Measurements from ENCODE around the gene STXBP5.

Gene STXBP5

DNA sequence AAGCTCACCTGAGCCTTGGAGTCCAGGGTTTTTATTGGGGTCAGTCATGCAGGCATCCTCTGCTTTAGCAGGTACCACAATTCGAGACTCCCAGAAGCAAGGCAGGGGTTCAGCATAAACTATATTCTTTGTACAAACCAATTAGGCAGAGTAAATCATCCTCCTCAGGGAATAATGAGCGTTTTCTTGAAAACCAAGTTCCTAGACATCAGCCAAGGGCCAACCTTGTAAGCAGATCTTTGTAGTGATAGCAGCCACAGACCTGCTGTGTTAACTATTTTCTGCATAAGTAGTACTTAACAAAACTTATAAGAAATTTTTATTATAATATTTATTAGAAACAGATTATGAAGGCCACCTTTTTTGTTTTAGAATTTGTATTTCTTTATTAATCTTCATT lies 74.7 kb downstream of the STXBP5 start:
- no peaks in the 10 kb centered on the region for H3K9me3 ChIP-seq (replicated peaks; ENCODE audit: insufficient read depth, low read length)
- H3K36me3 ChIP-seq (replicated peaks; ENCODE audit: insufficient read depth, low read length), result no peaks in the 10 kb centered on the region
- H4K20me1 ChIP-seq (ENCODE audit: insufficient read depth, low read length), result no peaks in the 10 kb centered on the region
- H3F3A ChIP-seq (ENCODE audit: insufficient read depth, low read length), result no peaks in the 10 kb centered on the region
- no peak overlapping the region for H3K4me2 ChIP-seq (ENCODE audit: low read depth, low read length)
- no peak overlapping the region for H3K27ac ChIP-seq (ENCODE audit: low read length)
- H3K27me3 ChIP-seq (replicated peaks; ENCODE audit: insufficient read depth, low read length), result no peaks in the 10 kb centered on the region
- H3K4me1 ChIP-seq (ENCODE audit: low read length), result no peaks in the 10 kb centered on the region
- TF ChIP-seq EZH2 (optimal IDR thresholded peaks at IDR 0.05; ENCODE audit: low read depth, low read length) (no peak), EZH2phosphoT487 (IDR thresholded peaks at IDR 0.05; ENCODE audit: low read length) (no peak)
- TF ChIP-seq, protein P1, sequence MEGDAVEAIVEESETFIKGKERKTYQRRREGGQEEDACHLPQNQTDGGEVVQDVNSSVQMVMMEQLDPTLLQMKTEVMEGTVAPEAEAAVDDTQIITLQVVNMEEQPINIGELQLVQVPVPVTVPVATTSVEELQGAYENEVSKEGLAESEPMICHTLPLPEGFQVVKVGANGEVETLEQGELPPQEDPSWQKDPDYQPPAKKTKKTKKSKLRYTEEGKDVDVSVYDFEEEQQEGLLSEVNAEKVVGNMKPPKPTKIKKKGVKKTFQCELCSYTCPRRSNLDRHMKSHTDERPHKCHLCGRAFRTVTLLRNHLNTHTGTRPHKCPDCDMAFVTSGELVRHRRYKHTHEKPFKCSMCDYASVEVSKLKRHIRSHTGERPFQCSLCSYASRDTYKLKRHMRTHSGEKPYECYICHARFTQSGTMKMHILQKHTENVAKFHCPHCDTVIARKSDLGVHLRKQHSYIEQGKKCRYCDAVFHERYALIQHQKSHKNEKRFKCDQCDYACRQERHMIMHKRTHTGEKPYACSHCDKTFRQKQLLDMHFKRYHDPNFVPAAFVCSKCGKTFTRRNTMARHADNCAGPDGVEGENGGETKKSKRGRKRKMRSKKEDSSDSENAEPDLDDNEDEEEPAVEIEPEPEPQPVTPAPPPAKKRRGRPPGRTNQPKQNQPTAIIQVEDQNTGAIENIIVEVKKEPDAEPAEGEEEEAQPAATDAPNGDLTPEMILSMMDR (IDR thresholded peaks at IDR 0.05; ENCODE audit: low read length), result no peak
- no peak overlapping the region for H3K9ac ChIP-seq (ENCODE audit: low read length)
- no peak for DNase-seq
- no peaks in the 10 kb centered on the region for H3K79me2 ChIP-seq (ENCODE audit: low read length)
- no peak overlapping the region for H3K4me3 ChIP-seq (ENCODE audit: low read length)
- H2AFZ ChIP-seq (ENCODE audit: low read length), result no peak overlapping the region
- H3K9me2 ChIP-seq (replicated peaks; ENCODE audit: insufficient read depth, low read length), result no peaks in the 10 kb centered on the region

DNA sequence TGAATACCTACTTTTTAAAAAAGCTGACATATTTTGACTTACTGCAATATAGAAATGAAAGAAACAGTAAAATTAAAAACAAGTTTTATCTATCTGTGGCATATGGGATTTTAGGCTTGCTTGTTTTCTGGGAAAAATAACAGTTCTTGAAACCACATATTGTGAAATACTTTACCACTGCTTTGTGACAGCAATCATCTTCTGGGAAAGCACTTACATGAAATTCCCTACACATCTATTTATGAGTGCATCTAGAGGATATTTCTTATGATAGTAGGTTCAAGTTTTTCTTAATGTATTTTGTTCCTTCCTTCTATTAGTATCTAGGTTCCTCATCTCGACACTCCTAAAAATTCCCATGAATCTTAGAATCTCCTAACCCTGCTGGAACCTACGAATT lies 75.2 kb downstream of the STXBP5 start:
- Histone ChIP-seq H3F3A (ENCODE audit: insufficient read depth, low read length) (no peaks in the 10 kb centered on the region), H3K4me2 (ENCODE audit: low read depth, low read length) (no peak overlapping the region), H3K27ac (ENCODE audit: low read length) (no peak overlapping the region), H3K9me2 (replicated peaks; ENCODE audit: insufficient read depth, low read length) (no peaks in the 10 kb centered on the region), H3K79me2 (ENCODE audit: low read length) (no peaks in the 10 kb centered on the region), H3K9me3 (replicated peaks; ENCODE audit: insufficient read depth, low read length) (no peaks in the 10 kb centered on the region), H3K9ac (ENCODE audit: low read length) (no peak overlapping the region), H3K36me3 (replicated peaks; ENCODE audit: insufficient read depth, low read length) (no peaks in the 10 kb centered on the region), H3K4me3 (ENCODE audit: low read length) (no peak overlapping the region), H4K20me1 (ENCODE audit: insufficient read depth, low read length) (no peaks in the 10 kb centered on the region), H3K4me1 (ENCODE audit: low read length) (no peaks in the 10 kb centered on the region), H3K27me3 (replicated peaks; ENCODE audit: insufficient read depth, low read length) (no peaks in the 10 kb centered on the region), H2AFZ (ENCODE audit: low read length) (no peak overlapping the region)
- no peak for DNase-seq
- no peak for TF ChIP-seq EZH2phosphoT487 (IDR thresholded peaks at IDR 0.05; ENCODE audit: low read length)
- TF ChIP-seq, protein P1 (IDR thresholded peaks at IDR 0.05; ENCODE audit: low read length), result no peak
- TF ChIP-seq EZH2 (optimal IDR thresholded peaks at IDR 0.05; ENCODE audit: low read depth, low read length), result no peak

DNA sequence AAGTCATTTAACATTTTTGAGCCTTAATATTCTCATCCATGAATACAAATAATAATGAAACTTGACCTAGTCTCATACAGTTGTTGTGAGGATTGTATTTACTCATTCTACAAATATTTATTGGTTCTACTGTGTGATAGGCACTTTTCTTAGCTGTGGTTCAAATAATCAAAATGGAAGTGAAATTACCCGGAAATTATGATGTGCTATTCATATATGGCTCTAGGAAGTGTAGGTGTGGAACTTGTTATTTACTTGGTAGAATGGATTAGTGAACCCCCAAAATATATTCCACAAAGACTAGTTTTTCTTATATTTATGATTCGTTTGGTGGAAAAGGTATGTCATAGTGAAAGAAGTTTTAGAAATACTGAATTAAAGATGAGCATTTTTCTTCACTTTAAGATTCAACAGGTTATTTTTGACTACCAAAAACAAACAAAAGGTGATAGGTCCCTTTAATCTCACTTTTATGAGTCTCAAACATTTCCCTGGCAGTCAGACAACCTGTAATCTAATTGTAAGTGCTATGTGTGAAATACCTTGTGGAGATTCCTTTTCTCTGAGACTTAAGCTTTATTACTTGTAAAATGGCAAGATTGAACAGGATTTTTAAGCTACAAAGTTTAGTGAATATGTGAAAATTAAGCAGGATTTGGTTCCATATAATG lies 77.8 kb downstream of the STXBP5 start:
- Histone ChIP-seq H3K36me3 (replicated peaks; ENCODE audit: insufficient read depth, low read length) (no peaks in the 10 kb centered on the region), H3K27ac (ENCODE audit: low read length) (no peak overlapping the region), H3K9ac (ENCODE audit: low read length) (no peak overlapping the region), H4K20me1 (ENCODE audit: insufficient read depth, low read length) (no peaks in the 10 kb centered on the region), H3K9me2 (replicated peaks; ENCODE audit: insufficient read depth, low read length) (no peaks in the 10 kb centered on the region), H3K4me1 (ENCODE audit: low read length) (no peaks in the 10 kb centered on the region), H3F3A (ENCODE audit: insufficient read depth, low read length) (no peaks in the 10 kb centered on the region), H2AFZ (ENCODE audit: low read length) (no peak overlapping the region), H3K4me2 (ENCODE audit: low read depth, low read length) (no peak overlapping the region), H3K79me2 (ENCODE audit: low read length) (no peaks in the 10 kb centered on the region), H3K9me3 (replicated peaks; ENCODE audit: insufficient read depth, low read length) (no peaks in the 10 kb centered on the region), H3K4me3 (ENCODE audit: low read length) (no peak overlapping the region), H3K27me3 (replicated peaks; ENCODE audit: insufficient read depth, low read length) (no peaks in the 10 kb centered on the region)
- no peak for DNase-seq
- no peak for TF ChIP-seq EZH2phosphoT487 (IDR thresholded peaks at IDR 0.05; ENCODE audit: low read length)
- TF ChIP-seq EZH2 (optimal IDR thresholded peaks at IDR 0.05; ENCODE audit: low read depth, low read length), result no peak
- TF ChIP-seq, protein P1 (IDR thresholded peaks at IDR 0.05; ENCODE audit: low read length), result no peak

Measured in MM.1S (cell line).